Ovary (tissue), 3 donors: ENCODE results near the gene AFM.

ENCODE experiments used
- CTCF ChIP-seq, 3 donors: fragments of 450-650 bp in 2 of 3; fragments of 200-600 bp in 1 of 3; IDR thresholded peaks; one replicate each; pipeline versions ENCODE4 v1.5.1 to v1.8.0; 2016 to 2022; ENCODE audit warnings: antibody characterized with exemption in 3 of 3, mild to moderate bottlenecking in 1 of 3
- POLR2A ChIP-seq: fragments of 450-650 bp; IDR thresholded peaks from one replicate; pipeline ENCODE4 v1.6.1; 2017; ENCODE audit warnings: antibody characterized with exemption, mild to moderate bottlenecking, moderate library complexity
- donor health status: DM: no; HTN: no; CAD: no.

GRCh38 chr4:73442275-73442674 is 39.3 kb upstream of the AFM start:
- TF ChIP-seq CTCF (IDR thresholded peaks at IDR 0.05) (no peak), POLR2A (no peak)
